Glomerular endothelial cell (primary cell): ENCODE data around the gene COLEC12. TPM values are rescaled to one million over a fixed set of nuclear protein-coding genes. Genes with fewer than 3 reads are reported as not detected.
"Not testable (repeated sequence)": the region's sequence is repeated elsewhere in the genome, so short reads cannot be mapped to it uniquely, and the experiment has no call there.

Source experiments
- DNase-seq: peaks from one replicate; pipeline ENCODE4 v3.0.0-alpha.2; 2011; ENCODE audit warnings: low read depth, low spot score; ENCODE audit errors: extremely low read depth
- total RNA-seq: library from RNA; depleted of rRNA; stranded (reverse); fragments of >200 nt; gene quantifications from 2 replicates; pipeline ENCODE4 v1.2.3, GENCODE V29; 2015

The COLEC12 gene
- total RNA-seq, 1 donor from 2014 or later, result 31.7 TPM

GRCh38 chr18:297936-298335 is 202.6 kb downstream of the COLEC12 start:
- no peak for DNase-seq

- DNase-seq, result peak; percentile 42
Observed at GRCh38 chr18:295756-296490, 204.6 kb downstream of the COLEC12 start.

- no peak for DNase-seq
Observed at GRCh38 chr18:294566-294965, 205.9 kb downstream of the COLEC12 start.

GRCh38 chr18:293536-293935 is 207.0 kb downstream of the COLEC12 start:
- no peak for DNase-seq

GRCh38 chr18:292271-292670 is 208.2 kb downstream of the COLEC12 start:
- no peak for DNase-seq

- DNase-seq, result not testable (repeated sequence)
Observed at GRCh38 chr18:289970-290369, 210.5 kb downstream of the COLEC12 start.

GRCh38 chr18:289026-289425 is 211.5 kb downstream of the COLEC12 start:
- no peak for DNase-seq

GRCh38 chr18:286515-287310 is 213.8 kb downstream of the COLEC12 start:
- DNase-seq, result no peak

- no peak for DNase-seq
Observed at GRCh38 chr18:285817-286216, 214.7 kb downstream of the COLEC12 start.

GRCh38 chr18:275486-275885 is 225.0 kb downstream of the COLEC12 start:
- no peak for DNase-seq

GRCh38 chr18:274313-274712 is 226.2 kb downstream of the COLEC12 start:
- no peak for DNase-seq

GRCh38 chr18:273525-273924 is 227.0 kb downstream of the COLEC12 start:
- DNase-seq, result no peak

- no peak for DNase-seq
Observed at GRCh38 chr18:272650-273049, 227.9 kb downstream of the COLEC12 start.

GRCh38 chr18:269480-270095 is 230.9 kb downstream of the COLEC12 start:
- no peak for DNase-seq

- peak; percentile 36 for DNase-seq
Observed at GRCh38 chr18:267688-268552, 232.6 kb downstream of the COLEC12 start, which contains the start of gene THOC1. TSS of gene THOC1 (minus strand) at chr18:268047. CDS start at chr18:268019, 28 bp downstream.

GRCh38 chr18:267380-267687 is 233.2 kb downstream of the COLEC12 start:
- no peak for DNase-seq

Other genes with a start within 250 kb of the COLEC12 start
- 34.1 and 39.4 TPM in 2 replicates for gene THOC1, start 232.7 kb downstream of the COLEC12 start, total RNA-seq
- not detected in 2 replicates for gene CETN1, start 79.7 kb upstream of the COLEC12 start, total RNA-seq
- 0.63 TPM in 1 of 2 replicates, not detected in the other for gene CLUL1, start 96.3 kb upstream of the COLEC12 start, total RNA-seq
- 37.0 and 40.5 TPM in 2 replicates for gene TYMS, start 157.0 kb upstream of the COLEC12 start, total RNA-seq
- 12.9 and 27.1 TPM in 2 replicates for gene ENOSF1, start 211.9 kb upstream of the COLEC12 start, total RNA-seq